NCI-H446 (cell line): ENCODE results near the gene ITGB4.

ENCODE experiments used
- DNase-seq, 2 experiments: peaks; one replicate each; lab custom pipeline; 2025; lab: John Stamatoyannopoulos, UW

The ITGB4 gene

GRCh38 chr17:75791254-75791653, 70.0 kb downstream of the ITGB4 start:
- DNase-seq = no peak

GRCh38 chr17:75793460-75793859, 72.2 kb downstream of the ITGB4 start:
- DNase-seq = no peak

GRCh38 chr17:75795820-75796607, 74.8 kb downstream of the ITGB4 start:
- no peak for DNase-seq

- DNase-seq = no peak
Measured at GRCh38 chr17:75799402-75799801, 78.1 kb downstream of the ITGB4 start.

GRCh38 chr17:75803883-75804282, 82.6 kb downstream of the ITGB4 start:
- no peak for DNase-seq

GRCh38 chr17:75806822-75807500, 85.7 kb downstream of the ITGB4 start:
- no peak for DNase-seq
